Stimulated activated CD4-positive, alpha-beta T cell treated with anti-CD3 and anti-CD28 coated beads, Interleukin-2, amount 100 ng/mL, for 24 hours (primary cell): ENCODE measurements around the gene SLIT3.

Experiments used
- DNase-seq, 2 donors: peaks; one replicate each; pipeline ENCODE4 v3.0.0-alpha.2; 2020

Gene SLIT3

GRCh38 chr5:169300468-169301385, at the start of gene SLIT3:
Gene SLIT3 (minus strand): TSS chr5:169301139. CDS start chr5:169300709, 430 bp downstream.
- no peak for DNase-seq

DNA sequence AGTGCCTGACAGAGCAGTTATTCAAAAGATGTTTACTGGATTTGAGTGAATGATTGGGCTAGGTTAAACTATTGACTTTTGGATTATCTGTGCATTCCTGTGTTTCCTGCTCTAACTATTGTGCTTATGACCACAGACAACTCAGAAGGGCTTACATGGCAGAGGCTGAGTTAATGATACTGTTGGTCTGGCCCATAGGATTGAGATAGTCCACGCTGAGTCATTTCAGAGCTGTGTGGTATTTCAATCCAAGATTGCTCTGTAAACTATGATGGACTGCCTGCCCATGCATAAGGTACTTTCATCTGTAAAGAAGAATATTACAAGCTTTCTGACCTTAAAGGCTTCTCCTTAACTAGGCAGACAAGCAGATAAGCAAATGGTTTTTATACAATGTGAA, 49.1 kb upstream of the SLIT3 start:
- DNase-seq: no peak

DNA sequence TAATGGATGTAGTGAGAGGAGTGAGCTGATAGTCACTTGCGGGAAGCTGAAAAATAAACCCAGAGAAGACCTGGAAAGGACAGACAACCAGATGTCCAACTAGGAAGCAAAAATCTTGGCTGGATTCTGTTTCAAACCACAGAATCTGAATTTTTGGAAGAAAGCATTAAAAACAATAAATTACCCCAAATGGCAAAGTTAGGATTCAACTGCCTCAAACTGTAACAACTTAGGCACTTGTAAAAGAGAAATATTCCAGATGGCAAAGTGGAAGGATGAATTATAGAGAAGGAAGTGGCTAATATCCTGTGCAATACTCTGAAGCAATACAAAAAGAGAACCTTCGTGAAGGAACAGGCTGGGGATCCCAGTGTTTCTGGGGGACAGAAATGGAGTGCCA, 46.8 kb upstream of the SLIT3 start:
- DNase-seq: no peak

DNA sequence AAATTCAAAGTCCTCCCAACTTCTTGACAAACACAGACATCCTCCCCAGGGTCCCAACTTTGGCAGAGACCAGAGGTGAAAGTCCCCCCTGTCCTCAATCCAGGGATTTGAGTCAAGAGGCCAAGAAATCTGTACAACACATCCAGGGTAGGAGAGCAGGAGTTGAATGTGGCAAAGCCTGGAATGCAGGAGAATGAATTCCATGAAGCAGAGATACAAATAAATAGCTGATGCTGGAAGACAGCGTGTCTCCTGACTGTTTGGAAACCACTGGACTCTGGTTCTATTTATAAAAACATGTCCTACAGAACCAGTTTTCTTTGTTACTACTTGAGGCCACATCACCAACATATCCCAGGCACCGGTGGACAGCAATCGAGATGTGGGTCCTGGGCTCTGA, 43.7 kb upstream of the SLIT3 start:
- DNase-seq: no peak

DNA sequence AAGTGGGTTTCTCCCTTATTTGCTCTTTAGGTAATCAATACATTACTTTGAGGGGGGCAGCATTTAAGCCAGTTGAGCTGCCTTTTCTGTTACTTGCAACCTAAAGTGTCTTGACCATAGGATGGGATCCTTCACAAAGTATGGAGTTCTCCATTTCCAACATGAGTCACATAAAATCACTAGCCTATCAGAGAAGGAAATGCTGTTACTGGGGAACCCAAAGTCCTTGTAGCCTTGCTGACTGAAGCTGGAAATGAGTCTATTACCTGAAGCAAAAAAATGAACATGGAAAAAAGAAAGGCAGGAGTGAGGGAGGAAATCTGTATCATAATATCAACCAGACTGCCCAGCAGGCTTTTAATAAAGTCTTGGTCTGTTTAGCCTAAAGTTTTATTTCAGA, 42.8 kb upstream of the SLIT3 start:
- DNase-seq: no peak

GRCh38 chr5:169341556-169341955, 40.6 kb upstream of the SLIT3 start:
- no peak for DNase-seq

DNA sequence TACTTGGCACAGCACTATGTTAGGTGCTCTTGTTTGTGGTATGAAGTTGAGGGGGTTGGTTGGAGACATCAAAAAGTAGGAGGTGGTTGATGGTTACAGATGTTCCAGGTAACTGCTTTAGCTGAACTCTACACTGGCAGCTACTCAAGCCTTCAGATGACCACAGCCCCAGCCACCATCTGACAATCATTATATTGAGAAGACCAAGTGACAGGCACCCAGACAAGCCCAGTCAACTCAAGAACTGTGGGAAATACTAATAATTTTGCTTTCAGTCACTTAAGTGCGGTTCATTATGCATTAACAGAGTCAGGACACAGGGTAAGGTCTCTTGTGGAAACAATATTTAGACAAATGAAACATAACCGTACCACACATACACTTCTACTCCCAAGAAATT, 38.9 kb upstream of the SLIT3 start:
- DNase-seq: no peak

- no peak for DNase-seq
Measured at GRCh38 chr5:169336242-169336641, 35.3 kb upstream of the SLIT3 start.

- no peak for DNase-seq
Measured at GRCh38 chr5:169335806-169336205, 34.9 kb upstream of the SLIT3 start.

- DNase-seq: no peak
Measured at GRCh38 chr5:169333518-169333917, 32.6 kb upstream of the SLIT3 start.

GRCh38 chr5:169331292-169331852, 30.4 kb upstream of the SLIT3 start:
- DNase-seq: no peak

DNA sequence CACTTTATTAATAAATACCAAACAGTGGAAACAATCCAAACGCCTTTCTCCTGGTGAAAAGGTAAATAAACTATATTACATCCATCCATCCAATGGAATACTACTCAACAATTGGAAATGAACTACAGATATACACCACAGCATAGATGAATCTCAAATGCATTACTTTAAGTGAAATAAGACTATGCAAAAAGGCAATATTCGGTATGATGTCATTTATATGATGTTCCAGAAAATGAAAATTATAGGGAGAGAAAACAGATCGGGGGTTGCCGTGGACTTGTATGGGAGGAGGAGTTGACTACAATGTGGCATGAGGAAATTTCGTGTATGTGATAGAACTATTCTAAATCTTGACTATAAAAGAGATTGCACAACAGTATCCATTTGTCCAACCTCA, 27.5 kb upstream of the SLIT3 start:
- DNase-seq: no peak

DNA sequence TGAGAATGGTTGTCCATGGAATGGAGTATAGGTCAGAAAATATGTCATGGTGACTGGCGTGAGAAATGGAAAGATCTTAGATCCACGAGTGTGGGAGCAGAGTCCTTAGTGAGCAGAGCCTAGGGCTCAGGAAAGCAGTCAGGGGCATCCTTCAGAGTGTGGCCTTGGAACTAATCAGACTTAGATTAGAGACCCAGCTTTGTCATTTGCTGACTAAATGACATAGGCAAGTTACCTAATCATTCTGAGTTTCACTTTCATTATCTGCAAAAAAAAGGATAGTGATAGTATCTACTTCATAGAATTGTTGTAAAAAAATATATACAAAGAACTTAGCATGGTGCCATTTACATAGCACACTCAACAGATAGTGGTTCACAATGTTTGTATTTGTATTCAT, 24.3 kb upstream of the SLIT3 start:
- no peak for DNase-seq

DNA sequence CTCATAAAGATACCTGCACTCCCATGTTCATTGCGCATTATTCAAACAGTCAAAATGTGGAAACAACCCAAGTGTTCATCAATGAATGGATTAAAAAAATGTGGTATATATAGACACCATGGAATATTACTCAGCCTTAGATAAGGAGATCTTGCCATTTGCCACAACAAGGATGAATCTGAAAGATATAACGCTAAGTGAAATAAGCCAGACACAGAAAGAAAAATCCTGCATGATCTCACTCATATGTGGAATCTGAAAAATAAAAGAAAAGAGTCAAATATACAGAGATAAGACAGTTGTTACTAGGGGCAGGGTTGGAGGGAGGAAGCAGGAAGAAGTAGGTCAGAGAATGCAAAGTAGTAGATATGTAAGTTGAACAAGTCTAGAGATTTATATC, 17.6 kb upstream of the SLIT3 start:
- DNase-seq: no peak

- DNase-seq: no peak
Measured at GRCh38 chr5:169307646-169308045, 6.7 kb upstream of the SLIT3 start.

GRCh38 chr5:169305366-169305765, 4.4 kb upstream of the SLIT3 start:
- DNase-seq: no peak

GRCh38 chr5:169304175-169304574, 3.2 kb upstream of the SLIT3 start:
- no peak for DNase-seq

DNA sequence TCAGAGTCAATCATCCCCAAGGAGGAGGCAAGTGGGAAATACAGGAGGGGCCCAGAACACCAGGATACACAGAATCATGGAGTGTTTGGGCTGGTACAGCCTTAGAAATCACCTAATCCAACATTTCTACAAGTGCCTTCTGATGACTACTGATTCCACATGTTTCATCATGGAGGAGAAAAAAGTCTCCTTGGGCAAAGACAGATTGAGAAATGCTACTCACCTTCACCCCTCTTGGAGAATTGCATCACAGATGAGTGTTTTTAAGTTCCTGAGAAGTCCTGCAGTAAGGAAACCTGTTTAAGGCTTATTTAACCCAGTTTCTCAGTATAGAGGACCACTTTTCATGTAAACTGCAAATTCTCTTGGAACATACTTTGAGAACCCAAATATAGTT, 2.2 kb upstream of the SLIT3 start:
- DNase-seq: no peak

- peak; percentile 57 to 77 for DNase-seq
Measured at GRCh38 chr5:169302491-169303118, 1.7 kb upstream of the SLIT3 start.

- no peak for DNase-seq
Measured at GRCh38 chr5:169301986-169302385, 1.0 kb upstream of the SLIT3 start.

- DNase-seq: no peak
Measured at GRCh38 chr5:169301386-169301934, 521 bp upstream of the SLIT3 start.

DNA sequence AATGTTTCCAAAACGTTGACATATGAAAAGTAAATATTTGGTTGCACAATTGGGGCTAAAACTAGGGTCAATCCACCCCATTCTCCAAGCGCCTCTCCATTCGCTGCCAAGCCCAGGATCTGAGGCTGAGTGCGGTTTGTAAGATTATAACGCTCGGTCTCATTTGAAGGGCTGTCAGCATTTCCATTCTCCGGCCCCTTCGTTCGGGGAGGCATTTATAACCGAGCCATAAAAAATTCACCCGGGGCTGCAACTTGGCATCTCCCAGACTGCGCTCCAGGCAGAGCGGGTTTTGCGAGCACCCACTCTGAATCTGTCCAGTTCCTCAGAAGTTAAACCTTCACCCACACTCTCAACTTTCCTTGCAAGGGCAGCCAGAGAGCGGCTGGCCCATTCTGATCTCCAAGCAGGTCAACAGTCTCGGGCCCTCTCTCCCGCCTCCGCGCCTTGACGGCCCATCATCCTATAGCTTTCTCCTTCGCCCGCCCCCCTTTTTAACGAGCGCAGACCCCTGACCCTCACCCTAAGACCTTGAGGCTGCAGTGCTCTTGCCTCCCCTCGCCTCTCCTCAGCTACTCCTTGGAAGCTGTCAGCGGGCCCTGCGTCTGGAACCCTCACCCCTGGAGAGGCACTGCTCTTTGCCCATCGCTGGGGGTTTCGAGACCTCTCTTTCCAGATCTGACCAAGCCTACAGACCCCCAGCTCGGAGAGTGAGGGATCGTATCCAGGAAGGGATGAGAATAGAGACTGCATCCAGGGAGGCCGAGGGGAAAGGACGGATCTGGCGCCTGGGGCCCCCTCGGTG, 1.1 kb downstream of the SLIT3 start:
- DNase-seq: no peak

GRCh38 chr5:169299191-169299662, 1.7 kb downstream of the SLIT3 start:
- DNase-seq: no peak
